Vagina (tissue), 2 donors: ENCODE results near the gene PRKAG3. TPM values are rescaled to one million over a fixed set of nuclear protein-coding genes. Genes with fewer than 3 reads are reported as not detected.

Source experiments
- DNase-seq, 2 donors: peaks; one replicate each; pipeline ENCODE4 v3.0.0-alpha.2; 2017; ENCODE audit errors: extremely low spot score in 2 of 2
- H3K27ac ChIP-seq: fragments of 200-600 bp; sonication (generic); one replicate; pipeline ENCODE4 v1.5.1; 2019
- H3K27me3 ChIP-seq: fragments of 200-600 bp; sonication (generic); one replicate; pipeline ENCODE4 v1.5.1; 2019
- H3K36me3 ChIP-seq, 2 donors: fragments of 200-600 bp; sonication (generic); one replicate each; pipeline ENCODE4 v1.5.1; 2017 to 2019
- H3K4me1 ChIP-seq: fragments of 200-600 bp; sonication (generic); one replicate; pipeline ENCODE4 v1.5.1; 2019
- H3K4me3 ChIP-seq, 2 donors: fragments of 200-600 bp; sonication (generic); 1 replicate in 1 of 2; 2 replicates in 1 of 2; pipeline ENCODE4 v1.5.1; 2016 to 2019
- H3K9me3 ChIP-seq: fragments of 200-600 bp; sonication (generic); one replicate; pipeline ENCODE4 v1.5.1; 2019
- CTCF ChIP-seq, 3 experiments: fragments of 450-650 bp in 2 of 3; fragments of 200-600 bp in 1 of 3; sonication (generic) in 1 of 3; IDR thresholded peaks; one replicate each; pipeline ENCODE4 v1.5.1; 2017 to 2019; ENCODE audit warnings: antibody characterized with exemption in 3 of 3, mild to moderate bottlenecking in 2 of 3, moderate library complexity in 2 of 3
- POLR2A ChIP-seq, 2 donors: fragments of 450-650 bp; IDR thresholded peaks; one replicate each; pipeline ENCODE4 v1.6.1; 2017; ENCODE audit warnings: antibody characterized with exemption in 2 of 2, mild to moderate bottlenecking in 2 of 2, moderate library complexity in 2 of 2
- POLR2AphosphoS5 ChIP-seq, 2 donors: sonication (generic); formaldehyde crosslinking; IDR thresholded peaks; one replicate each; pipeline ENCODE4 v1.9.0; 2017; ENCODE audit warnings: antibody characterized with exemption in 2 of 2, mild to moderate bottlenecking in 2 of 2, low read depth in 1 of 2; ENCODE audit not compliant: insufficient read depth in 1 of 2
- intact Hi-C: fragments of 100-400 bp; cut with DNase I; formaldehyde crosslinking; loops from one replicate; pipeline ENCODE4 v1.15.1; 2023
- total RNA-seq: library from RNA; depleted of rRNA; stranded (reverse); fragments of >200 nt; gene quantifications from one replicate; pipeline ENCODE4 v1.2.3, GENCODE V29; 2016

Gene PRKAG3
- total RNA-seq, 1 donor from 2014 or later: not detected

GRCh38 chr2:218827701-218828476 is 3.7 kb downstream of the PRKAG3 start:
- no peak for TF ChIP-seq POLR2AphosphoS5 (IDR thresholded peaks at IDR 0.05; ENCODE audit: insufficient read depth in 1 of 2, low read depth in 1 of 2)
- TF ChIP-seq CTCF (IDR thresholded peaks at IDR 0.05): no peak
- TF ChIP-seq POLR2A (IDR thresholded peaks at IDR 0.05): no peak
- Histone ChIP-seq H3K27me3 (no peaks in the 10 kb centered on the region), H3K9me3 (no peaks in the 10 kb centered on the region), H3K27ac (no peak overlapping the region), H3K36me3 (no peaks in the 10 kb centered on the region), H3K4me3 (no peak overlapping the region), H3K4me1 (peaks cover 26% of the 10 kb centered on the region)
- intact Hi-C loops: no loop called here
- DNase-seq: no peak

- intact Hi-C loops: no loop called here
- no peak for DNase-seq
- Histone ChIP-seq H3K9me3 (no peaks in the 10 kb centered on the region), H3K27me3 (no peaks in the 10 kb centered on the region), H3K4me1 (peaks cover 15% of the 10 kb centered on the region), H3K36me3 (no peaks in the 10 kb centered on the region), H3K27ac (no peak overlapping the region), H3K4me3 (no peak overlapping the region)
- TF ChIP-seq CTCF (IDR thresholded peaks at IDR 0.05) (no peak), POLR2A (IDR thresholded peaks at IDR 0.05) (no peak), POLR2AphosphoS5 (IDR thresholded peaks at IDR 0.05; ENCODE audit: insufficient read depth in 1 of 2, low read depth in 1 of 2) (no peak)
Measured at GRCh38 chr2:218826791-218827190, 4.8 kb downstream of the PRKAG3 start.

GRCh38 chr2:218824004-218824403 is 7.6 kb downstream of the PRKAG3 start:
- no peaks in the 10 kb centered on the region for H3K36me3 ChIP-seq
- DNase-seq: no peak
- H3K4me3 ChIP-seq: no peak overlapping the region
- no peaks in the 10 kb centered on the region for H3K4me1 ChIP-seq
- no peaks in the 10 kb centered on the region for H3K9me3 ChIP-seq
- no peak overlapping the region for H3K27ac ChIP-seq
- no peaks in the 10 kb centered on the region for H3K27me3 ChIP-seq
- intact Hi-C loops: no loop called here
- TF ChIP-seq POLR2AphosphoS5 (IDR thresholded peaks at IDR 0.05; ENCODE audit: insufficient read depth in 1 of 2, low read depth in 1 of 2) (no peak), POLR2A (IDR thresholded peaks at IDR 0.05) (no peak), CTCF (IDR thresholded peaks at IDR 0.05) (no peak)

GRCh38 chr2:218823196-218823855 is 8.3 kb downstream of the PRKAG3 start:
- no peaks in the 10 kb centered on the region for H3K9me3 ChIP-seq
- H3K4me1 ChIP-seq: no peaks in the 10 kb centered on the region
- H3K4me3 ChIP-seq: no peak overlapping the region
- H3K27ac ChIP-seq: no peak overlapping the region
- TF ChIP-seq CTCF (IDR thresholded peaks at IDR 0.05): no peak
- TF ChIP-seq POLR2A (IDR thresholded peaks at IDR 0.05): no peak
- TF ChIP-seq POLR2AphosphoS5 (IDR thresholded peaks at IDR 0.05; ENCODE audit: insufficient read depth in 1 of 2, low read depth in 1 of 2): no peak
- H3K36me3 ChIP-seq: no peaks in the 10 kb centered on the region
- no peaks in the 10 kb centered on the region for H3K27me3 ChIP-seq
- DNase-seq: no peak
- intact Hi-C loops: no loop called here

GRCh38 chr2:218822622-218823021 is 9.0 kb downstream of the PRKAG3 start:
- intact Hi-C loops: no loop called here
- no peak for TF ChIP-seq POLR2A (IDR thresholded peaks at IDR 0.05)
- TF ChIP-seq CTCF (IDR thresholded peaks at IDR 0.05): no peak
- no peak for TF ChIP-seq POLR2AphosphoS5 (IDR thresholded peaks at IDR 0.05; ENCODE audit: insufficient read depth in 1 of 2, low read depth in 1 of 2)
- no peak for DNase-seq
- H3K4me3 ChIP-seq: no peak overlapping the region
- H3K27me3 ChIP-seq: no peaks in the 10 kb centered on the region
- H3K27ac ChIP-seq: no peak overlapping the region
- H3K4me1 ChIP-seq: no peaks in the 10 kb centered on the region
- no peaks in the 10 kb centered on the region for H3K9me3 ChIP-seq
- no peaks in the 10 kb centered on the region for H3K36me3 ChIP-seq
